Measurements from ENCODE around the gene CCSER1. TPM values are rescaled to one million over a fixed set of nuclear protein-coding genes. Genes with fewer than 3 reads are reported as not detected.

Gene CCSER1
- total and polyA plus RNA-seq, 7 donors, result 0.06 to 2.5 (median 0.30) TPM

GRCh38 chr4:90099812-90100211 lies 27.4 kb upstream of the CCSER1 start:
- no peak overlapping the region for H3K27ac ChIP-seq
- intact Hi-C loops (cut with DNase I), result no loop called here
- ATAC-seq (no peak), DNase-seq (no peak)
- H3K4me1 ChIP-seq, result no peaks in the 10 kb centered on the region
- no peaks in the 10 kb centered on the region for H3K36me3 ChIP-seq (ENCODE audit: insufficient read depth in 1 of 2, low read depth in 1 of 2)
- H3K4me3 ChIP-seq, result no peak overlapping the region
- 74 to 82% (median 80%) methylated on average over 3 of the region's 3 CpGs for WGBS, 3 donors
- TF ChIP-seq CTCF (IDR thresholded peaks at IDR 0.05), result no peak
- no peaks in the 10 kb centered on the region for H3K9me3 ChIP-seq
- H3K27me3 ChIP-seq (ENCODE audit: insufficient read depth in 3 of 3, low read length in 2 of 3), result no peaks in the 10 kb centered on the region

GRCh38 chr4:90103991-90104390 lies 23.2 kb upstream of the CCSER1 start:
- H3K27me3 ChIP-seq (ENCODE audit: insufficient read depth in 3 of 3, low read length in 2 of 3), result no peaks in the 10 kb centered on the region
- intact Hi-C loops (cut with DNase I), result no loop called here
- no peak for DNase-seq

GRCh38 chr4:90105274-90105673 lies 21.9 kb upstream of the CCSER1 start:
- WGBS, 3 donors, result 57 to 73% (median 61%) methylated on average over 2 of the region's 2 CpGs
- Histone ChIP-seq H3K36me3 (ENCODE audit: insufficient read depth in 1 of 2, low read depth in 1 of 2) (no peaks in the 10 kb centered on the region), H3K4me1 (no peaks in the 10 kb centered on the region), H3K4me3 (no peak overlapping the region), H3K27me3 (ENCODE audit: insufficient read depth in 3 of 3, low read length in 2 of 3) (no peaks in the 10 kb centered on the region), H3K9me3 (no peaks in the 10 kb centered on the region), H3K27ac (no peak overlapping the region)
- TF ChIP-seq CTCF (IDR thresholded peaks at IDR 0.05), result no peak
- no peak for DNase-seq
- intact Hi-C loops (cut with DNase I), result no loop called here
- no peak for ATAC-seq

More at GRCh38 chr4:90103991-90104390, 23.2 kb upstream of the CCSER1 start:
- Histone ChIP-seq H3K9me3 (no peaks in the 10 kb centered on the region), H3K27ac (no peak overlapping the region), H3K36me3 (ENCODE audit: insufficient read depth in 1 of 2, low read depth in 1 of 2) (no peaks in the 10 kb centered on the region), H3K4me1 (no peaks in the 10 kb centered on the region), H3K4me3 (no peak overlapping the region)
- TF ChIP-seq CTCF (IDR thresholded peaks at IDR 0.05), result no peak
- ATAC-seq, result no peak
- WGBS, 3 donors, result 78 to 85% (median 80%) methylated on average over 3 of the region's 3 CpGs

GRCh38 chr4:90112715-90113114 lies 14.5 kb upstream of the CCSER1 start:
- Histone ChIP-seq H3K27ac (no peak overlapping the region), H3K9me3 (no peaks in the 10 kb centered on the region), H3K27me3 (ENCODE audit: insufficient read depth in 3 of 3, low read length in 2 of 3) (no peaks in the 10 kb centered on the region), H3K4me3 (no peak overlapping the region), H3K4me1 (no peaks in the 10 kb centered on the region), H3K36me3 (ENCODE audit: insufficient read depth in 1 of 2, low read depth in 1 of 2) (no peaks in the 10 kb centered on the region)
- ATAC-seq (no peak), DNase-seq (no peak)
- 83 to 93% (median 92%) methylated on average over 2 of the region's 2 CpGs for WGBS, 3 donors
- no peak for TF ChIP-seq CTCF (IDR thresholded peaks at IDR 0.05)
- intact Hi-C loops (cut with DNase I), result loop anchor here in 1 of 2 donors (10.0 kb wide), 1 partner anchor 182 kb away; no protein-coding TSS in a partner anchor

- TF ChIP-seq CTCF (IDR thresholded peaks at IDR 0.05), result no peak
- 58 to 62% (median 58%) methylated on average over 2 of the region's 2 CpGs for WGBS, 3 donors
- intact Hi-C loops (cut with DNase I), result loop anchor here in 1 of 2 donors (10.0 kb wide), 1 partner anchor 181 kb away; no protein-coding TSS in a partner anchor
- Histone ChIP-seq H3K4me1 (no peaks in the 10 kb centered on the region), H3K27me3 (ENCODE audit: insufficient read depth in 3 of 3, low read length in 2 of 3) (no peaks in the 10 kb centered on the region), H3K4me3 (no peak overlapping the region), H3K9me3 (no peaks in the 10 kb centered on the region), H3K36me3 (ENCODE audit: insufficient read depth in 1 of 2, low read depth in 1 of 2) (no peaks in the 10 kb centered on the region), H3K27ac (no peak overlapping the region)
- ATAC-seq (no peak), DNase-seq (no peak)
Measured at GRCh38 chr4:90113881-90114457, 13.2 kb upstream of the CCSER1 start.
